Liver (tissue), 9 donors: ENCODE measurements around the gene CCDC167. TPM values are rescaled to one million over a fixed set of nuclear protein-coding genes. Genes with fewer than 3 reads are reported as not detected.

Source experiments
- DNase-seq: peaks from one replicate; pipeline ENCODE4 v3.0.0-alpha.2; 2017; ENCODE audit warnings: low spot score
- H3K27ac ChIP-seq, 2 donors: one replicate each; pipeline ENCODE4 v1.7.0; 2013; ENCODE audit warnings: inconsistent platforms in 2 of 2, low read length in 2 of 2, control low read depth in 1 of 2, low read depth in 1 of 2, mild to moderate bottlenecking in 1 of 2
- H3K27me3 ChIP-seq, 4 donors: one replicate each; pipeline versions ENCODE4 v1.6.1 to v1.7.0; 2013; ENCODE audit warnings: low read length in 3 of 4, inconsistent platforms in 1 of 4, mild to moderate bottlenecking in 1 of 4, moderate library complexity in 1 of 4; ENCODE audit not compliant: control insufficient read depth in 4 of 4, insufficient read depth in 4 of 4
- H3K36me3 ChIP-seq, 4 donors: one replicate each; pipeline versions ENCODE4 v1.6.1 to v1.7.0; 2013; ENCODE audit warnings: low read length in 3 of 4, mild to moderate bottlenecking in 3 of 4, low read depth in 1 of 4, moderate library complexity in 1 of 4; ENCODE audit not compliant: control insufficient read depth in 4 of 4, insufficient read depth in 3 of 4
- H3K4me1 ChIP-seq, 4 donors: one replicate each; pipeline versions ENCODE4 v1.6.1 to v1.7.0; 2013; ENCODE audit warnings: low read length in 3 of 4, mild to moderate bottlenecking in 3 of 4, moderate library complexity in 1 of 4; ENCODE audit not compliant: control insufficient read depth in 4 of 4, insufficient read depth in 4 of 4
- H3K4me3 ChIP-seq, 3 donors: one replicate each; pipeline versions ENCODE4 v1.6.1 to v1.7.0; 2013; ENCODE audit warnings: low read length in 3 of 3, control low read depth in 1 of 3, low read depth in 1 of 3, mild to moderate bottlenecking in 1 of 3
- H3K9ac ChIP-seq, 2 donors: one replicate each; pipeline ENCODE4 v1.7.0; 2013; ENCODE audit warnings: low read length in 2 of 2, mild to moderate bottlenecking in 2 of 2, moderate library complexity in 2 of 2, control low read depth in 1 of 2, low read depth in 1 of 2
- H3K9me3 ChIP-seq, 4 donors: one replicate each; pipeline versions ENCODE4 v1.6.1 to v1.7.0; 2013; ENCODE audit warnings: low read length in 3 of 4; ENCODE audit not compliant: control insufficient read depth in 4 of 4
- ATF3 ChIP-seq: IDR thresholded peaks from 2 replicates; pipeline ENCODE4 v1.6.1; 2016; ENCODE audit warnings: antibody characterized with exemption
- CTCF ChIP-seq: fragments of 150-350 bp; IDR thresholded peaks from 2 replicates; pipeline ENCODE4 v1.5.1; 2017; ENCODE audit warnings: improper control_type of control experiment, low read depth, low read length; ENCODE audit not compliant: missing input control
- EGR1 ChIP-seq, 2 donors: IDR thresholded peaks; 2 replicates each; pipeline ENCODE4 v1.6.1; 2016 to 2018; ENCODE audit warnings: antibody characterized with exemption in 2 of 2, low read depth in 2 of 2
- FOXA1 ChIP-seq: IDR thresholded peaks from 2 replicates; pipeline ENCODE4 v1.6.1; 2016; ENCODE audit warnings: antibody characterized with exemption
- FOXA2 ChIP-seq: IDR thresholded peaks from 2 replicates; pipeline ENCODE4 v1.6.1; 2016; ENCODE audit warnings: antibody characterized with exemption
- GABPA ChIP-seq, 2 donors: IDR thresholded peaks in 1 of 2; conservative IDR thresholded peaks in 1 of 2; 2 replicates each; pipeline ENCODE4 v1.6.1; 2016; ENCODE audit warnings: antibody characterized with exemption in 2 of 2, mild to moderate bottlenecking in 1 of 2, moderate library complexity in 1 of 2
- HNF4A ChIP-seq, 2 donors: conservative IDR thresholded peaks; 2 replicates each; pipeline ENCODE4 v1.6.1; 2016; ENCODE audit warnings: antibody characterized with exemption in 2 of 2, mild to moderate bottlenecking in 2 of 2
- HNF4G ChIP-seq: IDR thresholded peaks from 2 replicates; pipeline ENCODE4 v1.6.1; 2016; ENCODE audit warnings: antibody characterized with exemption
- JUND ChIP-seq, 2 donors: IDR thresholded peaks; 2 replicates each; pipeline ENCODE4 v1.6.1; 2016; ENCODE audit warnings: antibody characterized with exemption in 2 of 2
- MAX ChIP-seq: IDR thresholded peaks from 2 replicates; pipeline ENCODE4 v1.6.1; 2016; ENCODE audit warnings: antibody characterized with exemption
- NR2F2 ChIP-seq: IDR thresholded peaks from 2 replicates; pipeline ENCODE4 v1.6.1; 2016; ENCODE audit warnings: antibody characterized with exemption
- RAD21 ChIP-seq, 2 donors: IDR thresholded peaks; 2 replicates each; pipeline ENCODE4 v1.6.1; 2016; ENCODE audit warnings: antibody characterized with exemption in 2 of 2, mild to moderate bottlenecking in 2 of 2
- REST ChIP-seq: IDR thresholded peaks from 2 replicates; pipeline ENCODE4 v1.6.1; 2016; ENCODE audit warnings: antibody characterized with exemption, mild to moderate bottlenecking
- RXRA ChIP-seq, 2 donors: IDR thresholded peaks; 2 replicates each; pipeline ENCODE4 v1.6.1; 2017 to 2018; ENCODE audit warnings: antibody characterized with exemption in 2 of 2, mild to moderate bottlenecking in 1 of 2
- SP1 ChIP-seq: IDR thresholded peaks from 2 replicates; pipeline ENCODE4 v1.6.1; 2018; ENCODE audit warnings: antibody characterized with exemption, mild to moderate bottlenecking
- TAF1 ChIP-seq: conservative IDR thresholded peaks from 2 replicates; pipeline ENCODE4 v1.6.1; 2016; ENCODE audit warnings: antibody characterized with exemption, mild to moderate bottlenecking
- YY1 ChIP-seq: IDR thresholded peaks from 2 replicates; pipeline ENCODE4 v1.6.1; 2016; ENCODE audit warnings: antibody characterized with exemption, mild to moderate bottlenecking
- ZBTB33 ChIP-seq: IDR thresholded peaks from 2 replicates; pipeline ENCODE4 v1.6.1; 2016; ENCODE audit warnings: antibody characterized with exemption
- WGBS: extraction: QIAGEN DNeasy Blood & Tissue Kit; methylation state at CpG from one replicate; pipeline ENCODE4 v1.1.7; 2013; 5-methylcytosine and 5-hydroxymethylcytosine counted together
- polyA plus RNA-seq, 2 donors: library from polyadenylated mRNA; stranded (reverse) in 1 of 2; unstranded in 1 of 2; fragments of 200-250 nt in 1 of 2; fragments of >200 nt in 1 of 2; fragmentation: Nextera tagmentation in 1 of 2; extraction: Ambion mirVana in 1 of 2; gene quantifications; one replicate each; pipeline versions ENCODE4 v1.2.1 to v1.2.3, GENCODE V29; 2013 to 2015
- total RNA-seq, 2 donors: library from RNA; depleted of rRNA; stranded (reverse); fragments of >200 nt; gene quantifications; one replicate each; pipeline ENCODE4 v1.2.3, GENCODE V29; 2014
- donor health status: healthy.
- donor health status: healthy.
- donor health status: healthy.
- donor health status: healthy.
- donor health status: healthy.

Gene CCDC167
- total and polyA plus RNA-seq, 4 donors = 14.1 to 54.8 (median 42.7) TPM

GRCh38 chr6:37524025-37524969, 24.6 kb upstream of the CCDC167 start:
- no peaks in the 10 kb centered on the region for H3K27me3 ChIP-seq

More at GRCh38 chr6:37524025-37524969, 24.6 kb upstream of the CCDC167 start:
- Histone ChIP-seq H3K27ac (no peak overlapping the region), H3K9me3 (no peaks in the 10 kb centered on the region), H3K4me3 (no peak overlapping the region), H3K9ac (no peak overlapping the region), H3K36me3 (no peaks in the 10 kb centered on the region), H3K4me1 (no peaks in the 10 kb centered on the region)
- TF ChIP-seq REST (no peak), MAX (no peak), HNF4A (conservative IDR thresholded peaks at IDR 0.05) (no peak), FOXA1 (no peak), YY1 (no peak), EGR1 (IDR thresholded peaks at IDR 0.05; ENCODE audit: low read depth in 2 of 2) (no peak), TAF1 (no peak), ZBTB33 (no peak), FOXA2 (no peak), NR2F2 (no peak), ATF3 (no peak), RXRA (IDR thresholded peaks at IDR 0.05) (no peak), HNF4G (no peak), JUND (IDR thresholded peaks at IDR 0.05) (no peak), RAD21 (IDR thresholded peaks at IDR 0.05) (no peak), SP1 (no peak), GABPA (IDR thresholded peaks at IDR 0.05 in 1 of 2, conservative IDR thresholded peaks at IDR 0.05 in 1 of 2) (no peak), CTCF (no peak)
- DNase-seq = no peak
- WGBS = 81% methylated on average over 19 of the region's 19 CpGs
